ENCODE data around the gene PLXNB3.
A peak's percentile ranks its signal among the peaks of the same experiment; 100 is the strongest.

The PLXNB3 gene

DNA sequence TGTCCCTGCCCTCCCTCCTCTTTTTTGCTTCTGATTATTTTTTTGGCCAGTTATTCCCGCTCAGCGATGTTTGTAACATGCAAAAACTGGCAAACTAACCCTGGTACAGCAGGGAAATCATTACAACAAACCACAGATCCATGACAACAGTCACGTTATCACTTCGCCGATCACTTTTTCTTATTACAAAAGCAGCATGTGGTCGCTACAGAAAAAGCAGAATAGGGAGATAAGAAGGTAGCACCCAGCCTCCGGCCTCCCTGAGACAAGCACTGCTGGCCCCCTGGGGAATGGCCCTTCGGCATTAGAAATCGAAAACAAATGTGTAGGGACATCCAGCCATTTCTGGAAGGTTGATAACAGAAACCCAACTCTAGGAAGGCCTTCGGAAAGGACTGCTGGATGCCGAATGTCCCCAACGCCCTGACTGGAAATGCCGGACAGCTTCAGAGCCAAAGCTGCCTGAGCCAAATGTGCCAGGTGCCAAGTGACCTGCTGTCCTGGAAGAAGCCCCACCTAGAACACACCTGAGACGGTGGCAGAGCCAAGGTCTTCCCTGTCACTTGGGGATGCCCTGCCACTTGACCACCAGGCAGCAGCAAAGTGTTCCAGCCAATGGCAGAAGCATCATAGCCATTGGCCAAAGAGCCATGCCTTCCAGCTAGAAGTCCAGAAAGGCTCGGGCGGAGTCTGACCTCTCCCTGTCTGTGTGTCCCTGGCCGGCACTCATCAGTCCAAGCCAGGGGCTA lies 27.2 kb downstream of the PLXNB3 start:
- no peak for DNase-seq (ENCODE audit: low read depth, low spot score)

DNA sequence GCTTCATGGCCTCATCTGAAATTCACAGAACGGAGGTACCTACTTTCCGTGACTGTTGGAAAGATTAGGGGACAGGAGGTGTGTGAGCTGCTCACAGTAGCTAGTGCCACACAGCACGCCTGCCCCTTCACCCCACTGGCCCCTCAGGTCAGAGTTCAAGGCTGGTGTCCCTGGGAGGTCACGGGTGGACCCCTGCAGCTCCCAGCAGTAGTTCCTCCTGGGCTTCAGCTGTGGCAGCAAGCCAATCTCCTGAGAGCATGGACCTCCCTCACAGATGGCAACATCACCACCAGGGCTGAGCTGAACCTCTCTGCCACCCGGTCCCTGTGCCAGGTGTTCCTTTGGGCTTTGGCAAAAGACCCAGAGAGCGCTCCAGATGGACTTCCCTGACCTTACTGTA lies 28.3 kb downstream of the PLXNB3 start:
- no peak for DNase-seq (ENCODE audit: low read depth, low spot score)

DNA sequence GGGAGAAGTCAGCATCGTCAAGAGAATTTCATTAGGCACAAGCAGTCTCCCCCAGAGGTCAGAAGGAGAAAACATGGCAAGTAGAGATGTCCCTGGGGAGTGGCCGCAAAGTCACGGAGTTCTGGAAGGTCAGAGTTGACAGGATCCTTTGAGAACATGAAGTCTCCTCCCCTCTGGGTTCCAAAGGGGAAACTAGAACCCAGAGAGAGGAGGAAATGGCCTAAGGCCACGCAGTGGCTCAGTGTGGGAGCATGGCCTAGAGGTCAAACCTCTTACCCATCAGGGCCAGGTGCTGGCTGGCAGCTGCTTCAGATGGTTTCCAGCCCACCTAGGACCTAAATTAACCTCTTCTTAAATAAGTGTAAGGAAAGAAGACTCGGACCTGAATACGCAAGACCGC lies 29.2 kb downstream of the PLXNB3 start:
- no peak for DNase-seq (ENCODE audit: low read depth, low spot score)

DNA sequence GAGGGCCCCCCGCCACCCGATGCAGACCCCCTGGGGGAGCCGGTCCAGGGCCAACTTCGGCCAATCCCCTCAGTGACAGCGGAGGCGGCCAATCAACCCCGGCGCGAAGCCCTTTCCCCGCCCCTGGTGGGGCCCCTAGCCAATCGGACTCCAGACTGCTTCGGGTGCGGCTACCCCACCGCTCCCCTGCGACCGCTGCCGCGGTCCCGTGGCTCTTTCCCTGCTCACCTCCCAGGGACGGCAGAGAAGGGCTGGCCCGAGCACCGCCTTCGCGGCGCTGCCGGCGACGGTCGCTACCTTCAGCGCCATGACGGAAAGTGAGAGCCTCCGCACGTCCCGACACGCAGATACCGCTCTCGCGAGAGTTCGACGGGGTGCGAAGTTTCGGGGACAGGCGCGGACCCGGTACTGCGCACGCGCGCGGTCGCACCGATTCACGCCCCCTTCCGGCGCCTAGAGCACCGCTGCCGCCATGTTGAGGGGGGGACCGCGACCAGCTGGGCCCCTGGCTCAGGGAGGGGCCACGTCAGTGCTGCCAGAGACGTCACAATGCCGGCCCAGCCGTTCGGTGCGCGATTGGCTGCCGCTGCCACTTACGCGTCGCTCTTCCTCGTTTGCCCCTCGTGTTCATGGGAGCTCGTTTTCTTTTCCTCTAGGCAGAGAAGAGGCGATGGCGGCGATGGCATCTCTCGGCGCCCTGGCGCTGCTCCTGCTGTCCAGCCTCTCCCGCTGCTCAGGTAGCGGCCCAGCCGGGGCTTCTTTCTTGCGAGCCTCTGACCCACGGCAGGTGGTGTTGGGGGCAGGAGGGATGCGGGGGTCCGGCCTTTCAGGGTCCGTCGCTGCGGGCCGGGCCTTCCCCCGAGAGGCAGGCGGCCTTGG lies 30.2 kb downstream of the PLXNB3 start, which contains the start of the genes IDH3G and SSR4:
IDH3G (minus strand) TSS at position 358 of the 879 bp plus-strand sequence; CDS start at position 309, 49 bp downstream.
SSR4 (plus strand) TSS at position 651 of the 879 bp plus-strand sequence; CDS start at position 671, 20 bp downstream.
- peak; percentile 48 for DNase-seq (ENCODE audit: low read depth, low spot score)

DNA sequence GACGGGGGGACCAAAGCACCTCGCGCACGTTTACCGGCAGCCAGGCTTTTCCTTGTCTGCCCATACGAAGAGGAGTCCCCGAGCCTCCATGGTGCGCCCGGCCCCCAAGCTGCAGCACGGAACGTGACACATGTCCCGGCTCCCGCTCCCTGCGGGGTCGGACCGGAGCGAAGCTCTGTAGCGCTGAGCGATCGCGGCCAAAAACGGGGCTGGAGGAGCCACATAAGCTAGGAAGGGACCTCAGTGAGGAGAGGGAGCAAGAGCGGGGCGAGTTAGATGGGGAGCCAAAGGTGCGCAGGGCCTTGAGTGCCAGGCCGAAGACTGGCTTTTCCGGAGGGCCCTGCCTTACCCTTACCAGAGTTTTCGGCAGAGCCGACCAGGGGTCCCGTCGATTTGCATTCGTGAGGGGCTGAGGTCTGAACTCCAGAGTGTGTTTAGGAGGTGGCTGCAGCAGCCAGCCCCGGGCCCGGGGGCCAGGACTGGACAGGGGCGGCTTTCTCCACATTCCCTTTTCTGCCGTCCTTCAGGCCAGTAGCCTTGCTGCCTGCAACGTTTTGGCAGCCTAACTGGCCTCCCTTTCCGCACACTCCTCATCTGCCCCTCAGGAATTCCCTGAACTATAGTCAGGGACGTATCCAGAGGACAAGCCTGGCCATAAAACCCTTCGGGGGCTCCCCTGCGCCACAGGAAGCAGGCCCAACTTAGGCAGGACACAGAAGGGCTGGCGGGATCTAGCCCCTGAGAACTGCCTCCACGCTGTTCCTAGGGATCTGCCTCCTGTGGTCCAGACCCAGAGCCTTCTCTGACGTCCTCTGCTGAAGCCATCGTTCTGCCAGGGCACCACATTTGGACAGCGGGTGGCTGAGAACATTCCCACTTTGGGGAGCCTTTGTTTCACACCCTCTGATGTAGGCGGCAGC lies 31.1 kb downstream of the PLXNB3 start:
- no peak for DNase-seq (ENCODE audit: low read depth, low spot score)

DNA sequence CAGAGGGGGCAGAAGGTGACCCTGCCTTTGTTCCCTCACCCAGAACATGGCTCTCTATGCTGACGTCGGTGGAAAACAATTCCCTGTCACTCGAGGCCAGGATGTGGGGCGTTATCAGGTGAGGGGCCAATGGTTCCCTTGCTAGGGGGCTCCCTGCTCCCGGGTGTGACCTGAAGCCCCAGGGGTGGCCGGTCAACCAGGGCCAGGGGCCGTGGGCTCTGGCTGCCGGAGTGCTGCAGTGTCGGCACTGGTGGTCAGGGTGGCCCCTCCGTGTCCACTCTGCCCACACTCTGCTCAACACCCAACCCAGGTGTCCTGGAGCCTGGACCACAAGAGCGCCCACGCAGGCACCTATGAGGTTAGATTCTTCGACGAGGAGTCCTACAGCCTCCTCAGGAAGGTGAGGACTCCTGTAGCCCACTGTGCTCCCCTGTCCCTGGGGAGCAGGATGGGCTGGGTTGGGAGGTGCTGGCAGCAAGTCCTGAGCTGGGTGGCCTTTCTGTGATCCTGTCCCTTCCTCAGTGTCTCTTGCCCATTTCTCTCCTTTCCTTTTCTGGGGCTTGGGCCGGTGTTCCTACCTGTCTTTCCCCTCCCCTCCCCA lies 33.5 kb downstream of the PLXNB3 start:
- no peak for DNase-seq (ENCODE audit: low read depth, low spot score)

- DNase-seq (ENCODE audit: low read depth, low spot score): no peak
Observed at GRCh38 chrX:153799326-153799725, 35.3 kb downstream of the PLXNB3 start.

DNA sequence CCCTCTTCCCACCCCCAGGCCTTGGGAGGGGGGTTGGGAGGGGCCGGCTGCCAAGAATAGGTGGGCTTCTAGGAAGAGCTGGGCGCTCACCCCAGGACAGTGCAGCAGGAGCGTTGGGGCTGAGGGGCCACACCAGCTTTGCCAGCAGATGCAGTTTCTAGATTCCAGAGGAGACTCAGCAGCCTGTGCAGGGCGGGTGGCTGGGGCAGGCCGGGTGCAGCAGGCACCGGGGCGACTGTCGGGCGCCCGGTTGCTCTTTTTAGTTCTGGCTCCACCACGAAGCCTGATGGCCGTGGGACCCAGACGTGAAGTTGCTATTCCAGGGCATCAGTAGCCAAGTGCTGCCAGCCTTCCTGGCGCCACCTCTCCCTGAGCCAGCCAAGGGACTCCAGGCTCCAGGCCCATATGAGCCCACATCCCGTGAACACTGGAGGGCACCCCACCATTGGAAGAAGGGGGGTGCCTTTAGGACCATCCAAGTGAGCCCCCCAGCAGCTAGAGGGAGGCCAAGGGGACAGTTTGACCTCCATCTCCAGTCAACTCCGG lies 36.2 kb downstream of the PLXNB3 start:
- no peak for DNase-seq (ENCODE audit: low read depth, low spot score)

DNA sequence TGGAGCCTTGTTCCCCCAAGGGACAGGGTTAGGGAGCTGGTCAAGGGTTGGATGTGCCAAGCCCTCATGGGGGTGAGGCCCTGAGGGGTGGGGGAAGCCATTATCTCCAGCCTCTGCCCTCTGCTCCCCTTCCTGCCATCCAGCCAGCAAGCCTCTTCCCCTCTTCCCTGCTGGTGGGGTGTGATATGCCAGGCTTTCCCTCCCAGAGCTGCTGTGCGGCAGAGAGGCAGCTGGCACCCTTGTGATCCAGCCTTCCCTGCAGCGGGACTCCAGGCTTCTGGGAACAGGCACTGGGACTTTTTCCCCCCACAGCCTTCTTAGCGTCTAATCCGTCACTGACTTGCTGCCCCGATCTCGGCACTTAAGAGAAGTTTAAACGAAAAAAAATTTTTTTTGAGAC lies 36.7 kb downstream of the PLXNB3 start:
- DNase-seq (ENCODE audit: low read depth, low spot score): no peak

GRCh38 chrX:153801669-153802068 lies 37.6 kb downstream of the PLXNB3 start:
- DNase-seq (ENCODE audit: low read depth, low spot score): no peak

DNA sequence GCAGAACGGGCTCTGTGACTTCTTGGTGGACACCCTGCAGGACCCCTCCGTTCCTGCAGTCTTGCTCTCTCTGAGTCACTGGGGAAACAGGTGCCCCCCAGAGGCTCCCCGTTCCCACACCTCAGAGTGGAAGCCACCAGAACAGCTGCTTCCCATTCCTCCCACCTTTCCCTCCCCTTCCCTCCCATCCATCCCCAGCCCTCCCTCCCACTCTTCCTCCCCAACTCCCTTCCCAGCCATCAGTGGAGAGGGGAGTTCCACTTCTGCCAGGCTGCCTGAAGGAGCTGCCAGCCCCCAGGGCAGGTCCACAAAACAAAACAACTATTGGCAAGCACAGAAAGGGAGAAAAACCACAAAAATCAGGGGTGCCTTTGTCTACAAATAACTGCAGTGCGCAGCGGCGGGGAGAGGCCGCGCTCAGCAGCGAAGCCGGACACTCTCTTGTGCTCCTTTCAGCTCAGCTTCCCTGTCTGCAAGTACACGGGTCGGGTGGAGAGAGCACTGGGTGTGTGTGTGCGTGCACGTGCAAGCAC lies 38.5 kb downstream of the PLXNB3 start:
- no peak for DNase-seq (ENCODE audit: low read depth, low spot score)

DNA sequence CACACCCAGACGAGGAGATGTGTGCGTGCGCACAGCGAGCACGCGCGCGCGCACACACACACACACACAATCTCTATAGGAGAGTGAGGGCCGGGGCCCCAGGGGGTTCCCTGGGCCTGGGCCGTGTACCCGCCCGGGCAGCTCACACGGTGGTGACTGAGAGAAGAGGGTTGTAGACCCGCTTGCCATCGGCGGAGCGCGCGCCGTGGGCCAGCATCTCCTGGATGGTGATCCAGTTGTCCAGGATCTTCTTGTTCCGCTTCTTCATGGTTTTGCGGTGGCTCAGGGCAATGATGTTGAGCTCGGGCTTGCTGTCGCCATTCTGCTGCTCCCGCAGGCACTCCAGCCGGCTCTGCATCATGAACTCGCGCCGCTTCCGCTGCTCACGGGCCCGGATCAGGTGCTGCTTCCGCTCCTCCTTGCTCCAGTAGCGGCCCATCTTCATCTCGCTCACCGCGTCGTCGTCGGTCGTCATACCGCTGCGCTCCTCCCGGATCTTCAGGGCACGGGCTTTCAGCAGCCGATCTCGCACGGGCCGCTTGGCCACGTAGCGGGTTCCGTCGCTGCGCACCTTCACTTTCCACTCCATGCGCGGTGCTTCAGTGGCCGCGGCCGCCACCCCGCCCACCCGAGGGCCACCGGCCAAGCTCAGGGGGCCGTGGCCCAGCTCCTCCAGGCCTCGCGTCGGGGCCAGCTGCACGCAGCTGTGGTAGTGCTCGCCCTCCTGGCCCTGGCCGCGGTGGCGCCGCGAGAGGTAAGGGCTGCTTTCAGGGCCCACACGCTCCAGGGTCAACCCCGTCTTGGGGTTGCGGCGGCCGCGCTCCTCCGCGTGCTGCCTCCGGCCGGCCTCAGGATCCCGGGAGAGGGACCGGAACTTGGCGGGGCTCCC lies 39.4 kb downstream of the PLXNB3 start:
- no peak for DNase-seq (ENCODE audit: low read depth, low spot score)

DNA sequence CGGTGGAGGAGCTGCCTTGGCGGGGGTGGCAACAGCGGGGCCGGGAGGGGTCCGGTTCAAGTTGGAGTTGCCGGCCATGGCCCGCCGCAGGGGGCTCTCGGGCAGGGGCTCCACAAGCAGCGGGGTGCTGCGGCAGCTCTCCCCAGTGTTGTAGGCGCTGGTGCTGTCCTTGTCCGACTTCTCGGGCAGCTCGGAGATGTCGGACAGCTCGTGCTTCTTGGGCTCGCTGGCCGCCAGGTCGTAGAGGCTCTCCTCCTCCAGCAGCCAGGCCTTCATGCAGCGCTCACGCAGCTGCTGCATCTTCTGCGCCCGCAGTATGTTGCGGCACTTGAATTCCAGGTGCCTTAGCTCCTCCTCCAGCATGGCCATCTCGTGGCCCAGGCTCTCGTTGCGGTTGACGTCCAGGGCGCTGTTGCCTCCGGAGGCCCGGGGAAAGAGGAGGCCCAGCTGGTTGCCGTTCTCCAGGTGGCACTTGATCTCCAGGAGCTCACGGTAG lies 40.1 kb downstream of the PLXNB3 start:
- no peak for DNase-seq (ENCODE audit: low read depth, low spot score)

GRCh38 chrX:153804621-153805020 lies 40.6 kb downstream of the PLXNB3 start:
- no peak for DNase-seq (ENCODE audit: low read depth, low spot score)

GRCh38 chrX:153805436-153805835 lies 41.4 kb downstream of the PLXNB3 start:
- DNase-seq (ENCODE audit: low read depth, low spot score): no peak

GRCh38 chrX:153806999-153807575 lies 43.0 kb downstream of the PLXNB3 start:
- no peak for DNase-seq (ENCODE audit: low read depth, low spot score)

DNA sequence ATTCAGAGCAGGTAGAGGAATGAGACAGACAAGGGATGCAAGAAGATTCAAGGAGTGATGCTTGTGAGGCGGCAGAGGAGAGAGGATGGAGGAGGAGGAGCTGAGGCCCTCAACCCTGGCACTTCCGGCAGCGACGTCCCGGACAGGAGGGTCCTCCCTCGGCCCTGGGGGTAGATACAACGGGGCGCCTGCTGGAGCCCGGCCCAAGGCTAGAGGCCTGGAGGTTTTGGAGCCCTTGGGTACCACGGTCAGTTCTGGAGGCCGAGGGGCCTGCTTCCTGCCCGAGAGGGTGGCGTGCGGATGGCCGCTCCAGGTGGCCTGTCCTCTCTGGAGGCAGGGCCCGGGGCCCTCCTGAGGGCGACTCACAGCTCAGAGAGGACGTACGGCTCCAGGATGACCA lies 43.9 kb downstream of the PLXNB3 start:
- DNase-seq (ENCODE audit: low read depth, low spot score): no peak

DNA sequence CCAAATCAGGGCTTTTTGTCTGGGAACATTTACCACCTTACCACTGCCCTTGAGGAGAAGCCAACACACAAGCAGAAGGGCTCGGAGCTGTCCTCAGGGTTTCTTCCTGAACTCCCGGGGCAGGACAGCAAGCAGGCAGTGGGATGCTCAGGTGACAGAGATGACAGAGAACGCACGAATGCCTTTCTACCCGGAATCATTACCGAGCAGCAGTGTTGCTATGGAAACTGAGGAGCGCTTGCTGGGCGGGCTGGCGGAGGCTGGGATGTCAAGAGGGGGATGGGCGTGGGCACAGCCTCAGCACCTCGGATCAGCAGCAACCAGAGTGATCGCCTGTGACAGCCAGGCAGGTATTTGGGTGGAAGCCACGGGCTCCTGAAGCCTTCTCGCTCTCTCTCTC lies 48.2 kb downstream of the PLXNB3 start:
- DNase-seq (ENCODE audit: low read depth, low spot score): no peak

- no peak for DNase-seq (ENCODE audit: low read depth, low spot score)
Observed at GRCh38 chrX:153813161-153813560, 49.1 kb downstream of the PLXNB3 start.
